HFF-Myc (cell line): ENCODE data around the gene MIPOL1.
A peak's percentile ranks its signal among the peaks of the same experiment; 100 is the strongest.
"Not testable (repeated sequence)": the region's sequence is repeated elsewhere in the genome, so short reads cannot be mapped to it uniquely, and the experiment has no call there.

Experiments
- DNase-seq: peaks from one replicate; pipeline ENCODE4 v3.0.0-alpha.2; 2011; ENCODE audit warnings: low read depth; ENCODE audit errors: extremely low read depth
- H3K4me3 ChIP-seq: replicated peaks from 2 replicates; pipeline ENCODE4 v1.5.1; 2011; ENCODE audit warnings: low read depth, mild to moderate bottlenecking, control low read depth, low read length
- CTCF ChIP-seq: IDR thresholded peaks from 2 replicates; pipeline ENCODE4 v1.5.1; 2012; ENCODE audit warnings: mild to moderate bottlenecking, low read depth, low read length, control low read depth; ENCODE audit errors: missing control alignments

Gene MIPOL1, protein sequence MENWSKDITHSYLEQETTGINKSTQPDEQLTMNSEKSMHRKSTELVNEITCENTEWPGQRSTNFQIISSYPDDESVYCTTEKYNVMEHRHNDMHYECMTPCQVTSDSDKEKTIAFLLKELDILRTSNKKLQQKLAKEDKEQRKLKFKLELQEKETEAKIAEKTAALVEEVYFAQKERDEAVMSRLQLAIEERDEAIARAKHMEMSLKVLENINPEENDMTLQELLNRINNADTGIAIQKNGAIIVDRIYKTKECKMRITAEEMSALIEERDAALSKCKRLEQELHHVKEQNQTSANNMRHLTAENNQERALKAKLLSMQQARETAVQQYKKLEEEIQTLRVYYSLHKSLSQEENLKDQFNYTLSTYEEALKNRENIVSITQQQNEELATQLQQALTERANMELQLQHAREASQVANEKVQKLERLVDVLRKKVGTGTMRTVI

DNA sequence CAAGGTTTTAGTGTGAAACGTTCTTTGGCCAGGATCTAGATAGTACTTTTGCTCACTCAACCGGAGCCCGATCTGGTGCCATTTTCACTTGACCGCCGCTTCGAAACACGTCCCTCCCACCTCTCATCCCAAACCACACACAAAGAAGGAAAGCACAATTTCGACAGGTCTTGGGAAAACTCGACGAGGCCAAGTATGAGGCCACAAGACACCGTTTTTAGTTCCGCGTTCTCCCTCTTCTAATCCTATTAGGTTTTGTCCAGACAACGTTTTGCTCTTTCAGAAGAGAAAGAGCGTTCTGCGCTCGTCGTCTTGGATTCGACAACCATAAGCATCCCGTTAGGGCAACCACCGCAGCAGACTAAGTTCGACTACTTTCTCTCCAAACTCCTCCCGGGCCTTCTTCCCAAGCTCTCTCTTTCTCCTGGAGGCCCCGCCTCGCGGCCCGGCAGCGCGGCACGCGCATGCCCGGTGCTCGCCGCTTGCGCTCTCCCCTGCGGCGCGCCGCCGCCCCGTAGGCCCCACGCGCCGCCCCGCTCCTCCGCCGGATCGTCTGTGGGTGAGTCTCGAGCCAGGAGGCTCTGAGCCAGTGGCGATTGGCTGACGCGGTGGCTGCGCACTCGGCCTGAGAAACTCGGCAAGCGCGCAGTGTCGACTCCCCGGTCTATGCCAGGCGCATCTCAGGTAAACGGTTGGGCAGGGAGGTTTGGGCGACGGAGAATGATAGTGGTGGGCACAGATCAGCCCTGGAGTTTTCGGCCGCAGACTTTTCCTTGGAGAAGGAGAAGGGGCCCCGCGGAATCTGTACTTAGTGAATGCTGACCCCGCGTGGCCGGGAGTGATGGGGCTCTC is at the start of gene MIPOL1:
Gene MIPOL1 (plus strand): TSS at position 517 of the 852 bp plus-strand sequence. CDS start 49,952 bp downstream, outside the sequence.
- peak within 1 kb of the TSS; percentile 73 for H3K4me3 ChIP-seq

DNA sequence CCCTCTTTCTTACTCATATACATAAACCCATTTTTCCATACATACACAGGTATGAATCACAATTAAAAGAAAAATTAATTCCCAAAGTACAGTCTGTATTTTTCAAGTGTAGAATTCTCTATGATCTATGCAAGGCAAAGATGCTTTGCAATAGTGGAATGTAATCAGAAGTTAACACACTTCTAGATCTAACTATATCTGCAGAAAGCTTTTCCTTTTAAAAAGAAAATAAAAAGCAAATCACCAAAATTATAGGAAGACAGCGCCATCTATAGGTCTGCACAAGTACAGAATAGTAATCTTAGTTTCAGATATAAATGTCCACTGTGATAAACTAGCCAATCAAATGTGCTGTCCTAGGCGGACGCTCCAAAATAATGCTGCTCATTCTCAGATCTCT is 47.3 kb upstream of the MIPOL1 start:
- peak; percentile 54 for TF ChIP-seq CTCF
- no peak overlapping the region for H3K4me3 ChIP-seq
- no peak for DNase-seq

More for the DNA sequence above, at the start of gene MIPOL1:
- no peak for TF ChIP-seq CTCF
- DNase-seq, result peak; percentile 27

DNA sequence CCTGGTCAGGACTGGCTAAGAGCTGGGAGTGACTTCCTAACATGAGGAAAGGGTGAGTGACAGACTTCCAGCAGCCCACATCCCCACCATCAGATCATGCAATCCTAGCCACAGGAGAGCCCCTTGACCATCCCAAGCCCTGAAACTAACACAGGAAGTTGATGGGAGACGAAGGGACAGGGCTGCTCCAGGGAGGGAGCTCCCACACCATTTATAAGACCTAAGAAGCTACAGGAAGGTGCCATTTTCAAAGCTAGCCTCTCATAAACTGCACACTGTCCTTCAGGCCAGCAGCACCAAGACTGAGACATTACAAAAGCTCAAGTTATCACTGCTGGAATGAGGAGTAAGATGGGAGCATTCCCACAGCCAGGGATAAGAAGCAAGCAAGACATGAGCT is 44.7 kb upstream of the MIPOL1 start:
- DNase-seq, result no peak
- no peak overlapping the region for H3K4me3 ChIP-seq
- TF ChIP-seq CTCF, result no peak

- no peak overlapping the region for H3K4me3 ChIP-seq
- DNase-seq, result no peak
- no peak for TF ChIP-seq CTCF
These were observed 44.3 kb upstream of the MIPOL1 start for GRCh38 chr14:37153483-37153882.

GRCh38 chr14:37157987-37158386 is 39.8 kb upstream of the MIPOL1 start:
- no peak for DNase-seq
- TF ChIP-seq CTCF, result no peak
- no peak overlapping the region for H3K4me3 ChIP-seq

DNA sequence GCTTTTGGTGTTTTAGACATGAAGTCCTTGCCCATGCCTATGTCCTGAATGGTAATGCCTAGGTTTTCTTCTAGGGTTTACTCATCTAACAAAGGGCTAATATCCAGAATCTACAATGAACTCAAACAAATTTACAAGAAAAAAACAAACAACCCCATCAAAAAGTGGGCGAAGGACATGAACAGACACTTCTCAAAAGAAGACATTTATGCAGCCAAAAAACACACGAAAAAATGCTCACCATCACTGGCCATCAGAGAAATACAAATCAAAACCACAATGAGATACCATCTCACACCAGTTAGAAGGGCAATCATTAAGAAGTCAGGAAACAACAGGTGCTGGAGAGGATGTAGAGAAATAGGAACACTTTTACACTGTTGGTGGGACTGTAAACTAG is 35.4 kb upstream of the MIPOL1 start:
- not testable (repeated sequence) for DNase-seq, H3K4me3 ChIP-seq

DNA sequence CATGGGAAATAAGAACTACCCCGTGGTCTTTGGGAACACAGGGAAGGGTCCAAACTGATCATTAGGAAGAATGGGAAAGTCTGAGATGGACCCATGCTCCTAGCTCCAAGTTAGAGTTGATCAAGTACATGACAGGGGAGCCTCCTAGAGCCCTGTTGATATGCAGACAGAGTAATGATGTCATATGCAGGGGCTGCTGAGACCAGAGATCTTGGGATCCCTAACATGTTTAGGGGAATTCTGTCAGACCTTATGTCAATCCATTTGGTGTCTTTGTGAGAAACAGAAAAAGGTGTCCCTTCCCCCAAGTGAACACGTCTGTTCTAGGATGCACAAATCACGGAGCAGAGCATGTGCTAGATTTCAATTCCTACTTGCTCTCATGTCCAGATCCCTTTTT is 31.9 kb upstream of the MIPOL1 start:
- TF ChIP-seq CTCF, result no peak
- no peak overlapping the region for H3K4me3 ChIP-seq
- DNase-seq, result no peak
